ENCODE data around the gene MAPK7. TPM values are rescaled to one million over a fixed set of nuclear protein-coding genes. Genes with fewer than 3 reads are reported as not detected.

Gene MAPK7
- total and polyA plus RNA-seq, 10 of the 15 experiments (the other 5 are each of a cell fraction or from before 2014, with no cell fraction given): 0.37 to 13.5 (median 5.6) TPM

GRCh38 chr17:19408346-19408710 lies 30.0 kb downstream of the MAPK7 start:
- POLR2A ChIA-PET: interaction anchor here (1.1 kb wide), 1 partner anchor 12 kb away, joined by 4 read pairs; no protein-coding TSS in a partner anchor
- Histone ChIP-seq H3K27me3 (replicated peaks in 1 of 2; ENCODE audit: control insufficient read depth in 2 of 2, insufficient read depth in 2 of 2, low read length in 1 of 2) (peaks cover 1 to 3% of the 10 kb centered on the region in 2 experiments), H4K20me1 (ENCODE audit: control insufficient read depth, insufficient read depth) (no peaks in the 10 kb centered on the region), H3K4me1 (ENCODE audit: control insufficient read depth, insufficient read depth, low read length) (no peaks in the 10 kb centered on the region), H3K9me3 (replicated peaks; ENCODE audit: control insufficient read depth, insufficient read depth, low read length) (no peaks in the 10 kb centered on the region), H3K36me3 (ENCODE audit: control insufficient read depth in 2 of 2, insufficient read depth in 2 of 2, low read length in 1 of 2) (no peaks in the 10 kb centered on the region), H3K4me2 (ENCODE audit: control insufficient read depth, insufficient read depth) (no peak overlapping the region), H3K79me2 (ENCODE audit: control insufficient read depth, insufficient read depth, low read length) (no peaks in the 10 kb centered on the region), H3K27ac (ENCODE audit: control insufficient read depth, insufficient read depth) (no peak overlapping the region), H2AFZ (ENCODE audit: control insufficient read depth, low read depth, low read length) (no peak overlapping the region), H3K4me3 (no peak overlapping the region), H3K9ac (ENCODE audit: control insufficient read depth, insufficient read depth, low read length) (no peak overlapping the region)
- SMC1A ChIA-PET (ENCODE audit: uncharacterized antibody, unreplicated experiment): no interaction called here
- BruUV-seq (replicated peaks): no TSS peak
- no peak for DNase-seq (ENCODE audit: low read depth, low spot score)
- FAIRE-seq: no peak
- RAD21 ChIA-PET (ENCODE audit: unreplicated experiment): no interaction called here
- intact Hi-C loops (cut with micrococcal nuclease; ENCODE audit: unreplicated experiment): no loop called here
- in situ Hi-C loops (cut with MboI): no loop called here
- 52% methylated on average over 2 of the region's 2 CpGs for WGBS (ENCODE audit: insufficient coverage, insufficient replicate concordance, low lambda C conversion rate, missing lambda C conversion rate)
- no peak for ATAC-seq
- CTCF ChIA-PET: no interaction called here
- TF ChIP-seq BRCA1 (IDR thresholded peaks at IDR 0.05; ENCODE audit: low read depth, low read length): no peak

- in situ Hi-C loops (cut with MboI): no loop called here
- DNase-seq (ENCODE audit: low read depth, low spot score) (no peak), ATAC-seq (no peak), FAIRE-seq (no peak)
- no peaks in the 10 kb centered on the region for H3K4me1 ChIP-seq (ENCODE audit: control insufficient read depth, insufficient read depth, low read length)
- ChIA-PET CTCF (no interaction called here), SMC1A (ENCODE audit: uncharacterized antibody, unreplicated experiment) (no interaction called here), RAD21 (ENCODE audit: unreplicated experiment) (no interaction called here), POLR2A (interaction anchor here (1.1 kb wide), 1 partner anchor 12 kb away, joined by 4 read pairs; no protein-coding TSS in a partner anchor)
- no peak overlapping the region for H3K27ac ChIP-seq (ENCODE audit: control insufficient read depth, insufficient read depth)
- no peaks in the 10 kb centered on the region for H3K36me3 ChIP-seq (ENCODE audit: control insufficient read depth in 2 of 2, insufficient read depth in 2 of 2, low read length in 1 of 2)
- no peak overlapping the region for H3K4me2 ChIP-seq (ENCODE audit: control insufficient read depth, insufficient read depth)
- peaks cover 1 to 3% of the 10 kb centered on the region in 2 experiments for H3K27me3 ChIP-seq (replicated peaks in 1 of 2; ENCODE audit: control insufficient read depth in 2 of 2, insufficient read depth in 2 of 2, low read length in 1 of 2)
- no peak overlapping the region for H3K9ac ChIP-seq (ENCODE audit: control insufficient read depth, insufficient read depth, low read length)
- intact Hi-C loops (cut with micrococcal nuclease; ENCODE audit: unreplicated experiment): no loop called here
- no peaks in the 10 kb centered on the region for H3K79me2 ChIP-seq (ENCODE audit: control insufficient read depth, insufficient read depth, low read length)
- no peaks in the 10 kb centered on the region for H4K20me1 ChIP-seq (ENCODE audit: control insufficient read depth, insufficient read depth)
- no peaks in the 10 kb centered on the region for H3K9me3 ChIP-seq (replicated peaks; ENCODE audit: control insufficient read depth, insufficient read depth, low read length)
- BruUV-seq (replicated peaks): no TSS peak
- 36% methylated on average over 3 of the region's 3 CpGs for WGBS (ENCODE audit: insufficient coverage, insufficient replicate concordance, low lambda C conversion rate, missing lambda C conversion rate)
- TF ChIP-seq ESRRA (IDR thresholded peaks at IDR 0.05; ENCODE audit: low read length) (no peak), RBBP5 (conservative IDR thresholded peaks at IDR 0.05) (no peak), ZBTB11 (CRISPR knock-in tag; IDR thresholded peaks at IDR 0.05) (no peak), HSF1 (IDR thresholded peaks at IDR 0.05; ENCODE audit: low read depth, low read length) (no peak), TBL1XR1 (IDR thresholded peaks at IDR 0.05; ENCODE audit: low read depth, low read length) (no peak), TAF1 (IDR thresholded peaks at IDR 0.05; ENCODE audit: borderline replicate concordance, low read depth, low read length) (no peak), NBN (IDR thresholded peaks at IDR 0.05) (no peak)
- H2AFZ ChIP-seq (ENCODE audit: control insufficient read depth, low read depth, low read length): no peak overlapping the region
- H3K4me3 ChIP-seq: no peak overlapping the region
These were observed 30.8 kb downstream of the MAPK7 start for GRCh38 chr17:19409066-19409465.
